GM11168 (cell line): Measurements from ENCODE around the gene RMI2.
"Not testable (repeated sequence)": the region's sequence is repeated elsewhere in the genome, so short reads cannot be mapped to it uniquely, and the experiment has no call there.

Experiments
- in situ Hi-C: fragments of 300-500 bp; cut with MboI; formaldehyde crosslinking; loops from one replicate; pipeline ENCODE4 v1.12.0; 2022; ENCODE audit warnings: low sequenced_read_pairs; ENCODE audit not compliant: unreplicated experiment

The RMI2 gene

DNA sequence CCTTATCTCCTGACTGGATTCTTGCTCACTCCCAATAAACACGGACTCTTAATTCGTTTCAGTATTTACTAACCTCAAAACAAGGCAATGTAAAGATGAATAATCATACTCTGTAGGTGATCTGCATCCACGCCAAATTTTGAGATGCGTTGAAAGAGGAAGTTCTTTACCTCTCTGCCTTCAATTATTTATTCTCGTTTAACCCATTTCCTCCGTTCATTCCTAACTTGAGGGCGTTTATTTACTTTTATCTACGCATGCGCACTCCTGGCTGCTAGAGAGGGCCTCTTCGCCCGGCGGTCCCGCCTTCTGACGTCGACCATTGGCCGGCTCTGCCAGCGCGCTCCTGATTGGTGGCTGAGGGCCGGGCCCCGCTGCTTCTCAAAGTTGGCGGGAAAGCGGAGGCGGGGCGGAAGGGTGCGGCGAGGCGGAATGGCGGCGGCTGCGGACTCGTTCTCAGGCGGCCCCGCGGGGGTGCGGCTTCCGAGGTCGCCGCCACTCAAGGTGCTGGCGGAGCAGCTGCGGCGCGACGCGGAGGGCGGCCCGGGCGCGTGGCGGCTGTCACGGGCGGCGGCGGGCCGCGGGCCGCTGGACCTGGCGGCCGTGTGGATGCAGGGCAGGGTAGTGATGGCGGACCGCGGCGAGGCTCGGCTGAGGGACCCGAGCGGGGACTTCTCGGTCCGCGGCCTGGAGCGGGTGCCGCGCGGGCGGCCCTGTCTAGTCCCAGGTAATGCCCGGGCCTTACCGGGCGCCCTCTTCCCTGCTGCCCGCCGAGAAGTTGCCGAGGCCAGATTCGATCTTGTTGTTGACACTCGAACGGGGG is at the start of gene RMI2:
Gene RMI2, plus strand, starts transcription at position 420 of the 823 bp plus-strand sequence. Its CDS starts 13 bp downstream, at position 433.
- in situ Hi-C loops, result no loop called here

DNA sequence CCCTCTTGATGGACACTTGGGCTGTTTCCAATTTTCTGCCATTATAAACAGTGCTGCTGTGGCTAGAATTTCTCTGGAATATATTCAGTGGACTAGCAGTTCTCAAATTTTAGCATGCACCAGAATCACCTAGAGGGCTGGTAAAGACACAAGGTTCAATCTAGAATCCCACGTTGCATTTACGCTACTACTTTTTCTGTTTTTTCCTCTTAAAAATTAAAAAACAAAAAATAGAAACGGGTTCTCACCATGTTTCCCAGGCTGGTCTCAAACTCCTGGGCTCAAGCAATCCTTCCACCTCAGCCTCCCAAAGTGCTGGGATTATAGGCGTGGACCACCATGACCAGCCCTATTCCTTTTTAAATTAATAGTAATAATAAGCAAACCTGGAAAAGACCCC is 49.6 kb upstream of the RMI2 start:
- in situ Hi-C loops, result no loop called here

DNA sequence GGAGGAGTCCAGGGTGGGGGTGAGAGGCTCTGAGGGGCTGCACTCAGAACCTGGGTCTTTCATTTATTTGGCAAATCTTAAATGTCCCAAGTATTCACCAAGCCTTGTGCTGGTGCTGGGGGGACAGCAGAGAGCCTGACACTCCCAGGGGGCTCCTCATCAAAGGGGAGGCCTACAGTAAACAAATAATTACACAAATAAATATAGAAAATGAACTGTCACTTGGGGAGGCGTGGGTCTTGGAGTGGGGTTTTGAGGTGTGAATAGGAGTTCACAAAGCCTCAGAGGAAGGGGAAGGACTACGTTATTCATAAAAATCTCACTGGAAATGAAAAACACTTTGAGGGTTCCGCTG is 48.9 kb upstream of the RMI2 start:
- in situ Hi-C loops, result no loop called here

DNA sequence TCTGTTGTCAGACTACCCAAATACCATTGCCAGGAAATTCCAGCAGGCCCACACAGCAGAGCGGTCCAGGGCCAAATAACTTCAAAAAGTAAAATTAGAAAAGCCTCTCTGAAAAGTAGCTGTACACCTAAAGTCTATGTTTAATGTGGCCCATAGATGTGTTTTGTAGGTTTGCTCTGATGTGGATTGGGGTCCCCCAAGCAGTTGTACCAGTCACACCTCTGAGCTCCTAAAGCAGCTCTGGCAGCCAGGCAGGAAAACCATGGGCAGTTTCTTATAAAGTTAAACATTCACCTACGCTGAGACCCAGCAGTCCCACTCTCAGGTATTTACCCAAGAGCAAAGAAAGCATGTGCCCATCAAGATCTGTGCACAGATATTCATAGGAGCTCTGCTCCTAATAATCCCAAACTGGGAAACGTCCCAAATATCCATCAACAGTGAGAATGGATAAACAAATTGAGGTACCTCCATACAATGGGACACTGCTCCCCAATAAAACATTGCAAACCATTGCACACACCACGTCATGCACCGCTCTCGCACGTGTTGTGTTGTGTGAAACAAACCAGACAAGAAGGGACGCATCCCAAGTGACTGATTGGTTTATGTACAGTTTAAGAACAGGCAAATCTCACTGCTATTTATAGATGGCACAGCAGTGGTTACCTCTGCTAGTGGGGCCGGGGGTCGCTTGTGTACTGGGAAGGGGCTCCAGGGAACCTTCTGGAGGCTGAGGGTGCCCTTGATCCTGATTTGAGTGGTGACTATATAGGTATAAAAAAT is 48.4 kb upstream of the RMI2 start:
- in situ Hi-C loops, result no loop called here

DNA sequence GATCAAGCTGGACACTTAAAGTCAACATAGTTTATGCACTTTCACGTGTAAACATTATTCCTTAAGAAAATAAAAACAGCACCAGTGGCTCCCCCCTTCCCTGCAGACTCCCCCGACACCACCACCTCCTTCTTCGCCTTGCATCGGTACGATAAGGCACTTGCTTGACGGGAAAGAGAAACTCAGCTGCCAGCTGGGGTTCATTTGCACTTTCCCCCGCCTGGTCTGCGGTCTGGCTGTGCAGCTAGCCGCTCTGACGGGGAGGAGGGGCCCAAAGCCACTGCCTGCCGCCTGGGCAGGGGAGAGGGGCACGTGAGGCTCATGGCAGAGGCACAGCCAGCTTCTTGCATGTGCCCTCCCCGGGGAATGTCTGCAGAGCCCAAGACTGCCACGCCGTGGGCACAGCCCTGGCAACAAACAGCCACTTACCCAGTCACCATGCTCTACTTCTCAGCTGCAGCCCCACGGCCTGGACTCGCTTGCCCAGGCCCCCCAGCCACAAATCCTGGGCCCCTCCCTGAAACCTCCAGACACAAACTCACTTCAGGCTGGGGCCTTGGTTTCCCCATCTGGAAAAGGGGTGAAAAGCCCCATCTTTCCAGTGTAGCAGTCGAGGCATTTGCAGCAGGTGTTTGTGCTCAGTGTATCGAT is 47.6 kb upstream of the RMI2 start:
- in situ Hi-C loops, result no loop called here

DNA sequence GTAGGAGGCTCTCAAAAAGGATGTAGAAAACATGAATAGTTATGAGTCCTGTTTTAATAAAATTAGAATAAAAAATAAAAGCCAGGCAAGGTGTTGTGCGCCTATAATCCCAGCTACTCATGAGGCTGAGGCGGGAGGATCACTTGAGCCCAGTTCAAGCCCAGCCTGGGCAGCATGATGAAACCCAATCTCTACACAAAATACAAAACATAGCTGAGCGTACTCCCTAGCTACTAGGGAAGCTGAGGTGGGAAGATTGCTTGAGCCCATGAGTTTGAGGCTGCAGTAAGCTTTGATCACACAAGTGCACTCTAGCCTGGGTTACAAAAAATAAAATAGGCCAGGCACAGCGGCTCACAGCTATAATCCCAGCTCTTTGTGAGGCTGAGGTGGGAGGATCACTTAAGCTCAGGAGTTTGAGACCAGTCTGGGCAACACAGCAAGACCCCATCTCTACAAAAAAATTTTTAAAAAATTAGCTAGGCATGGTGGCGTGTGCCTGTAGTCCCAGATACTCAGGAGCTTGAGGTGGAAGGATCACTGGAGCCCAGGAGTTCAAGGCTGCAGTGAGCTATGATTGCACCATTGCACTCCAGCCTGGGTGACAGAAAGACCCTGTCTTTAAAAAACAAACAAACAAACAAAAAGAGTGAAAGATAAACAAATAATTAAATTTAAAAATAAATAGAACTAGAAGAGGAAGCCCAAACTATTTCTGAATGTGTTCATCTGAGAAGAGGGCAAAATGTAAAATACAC is 46.9 kb upstream of the RMI2 start:
- in situ Hi-C loops, result no loop called here

DNA sequence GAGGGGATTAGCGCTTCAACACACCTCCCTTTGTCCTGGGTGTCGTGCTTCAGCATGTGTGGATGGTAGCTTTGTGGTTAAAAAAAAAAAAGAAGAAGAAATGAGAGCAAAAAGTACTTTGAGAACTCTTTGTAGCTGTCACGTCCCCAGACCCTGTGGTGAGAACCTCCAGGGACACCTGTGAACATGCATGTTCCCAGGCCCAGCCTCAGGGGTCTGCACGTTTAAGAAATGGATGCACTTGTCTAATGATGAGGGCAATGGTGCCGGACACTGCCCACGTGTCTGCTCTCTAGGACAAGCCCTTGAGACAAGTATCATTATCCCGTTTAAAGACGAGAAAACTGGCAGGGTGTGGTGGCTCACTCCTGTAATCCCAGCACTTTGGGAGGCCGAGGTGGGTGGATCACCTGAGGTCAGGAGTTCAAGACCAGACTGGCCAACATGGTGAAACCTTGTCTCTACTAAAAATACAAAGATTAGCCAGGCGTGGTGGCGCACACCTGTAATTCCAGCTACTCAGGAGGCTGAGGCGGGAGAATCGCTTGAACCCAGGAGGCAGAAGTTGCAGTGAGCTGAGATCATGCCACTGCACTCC is 46.2 kb upstream of the RMI2 start:
- in situ Hi-C loops, result not testable (repeated sequence)

DNA sequence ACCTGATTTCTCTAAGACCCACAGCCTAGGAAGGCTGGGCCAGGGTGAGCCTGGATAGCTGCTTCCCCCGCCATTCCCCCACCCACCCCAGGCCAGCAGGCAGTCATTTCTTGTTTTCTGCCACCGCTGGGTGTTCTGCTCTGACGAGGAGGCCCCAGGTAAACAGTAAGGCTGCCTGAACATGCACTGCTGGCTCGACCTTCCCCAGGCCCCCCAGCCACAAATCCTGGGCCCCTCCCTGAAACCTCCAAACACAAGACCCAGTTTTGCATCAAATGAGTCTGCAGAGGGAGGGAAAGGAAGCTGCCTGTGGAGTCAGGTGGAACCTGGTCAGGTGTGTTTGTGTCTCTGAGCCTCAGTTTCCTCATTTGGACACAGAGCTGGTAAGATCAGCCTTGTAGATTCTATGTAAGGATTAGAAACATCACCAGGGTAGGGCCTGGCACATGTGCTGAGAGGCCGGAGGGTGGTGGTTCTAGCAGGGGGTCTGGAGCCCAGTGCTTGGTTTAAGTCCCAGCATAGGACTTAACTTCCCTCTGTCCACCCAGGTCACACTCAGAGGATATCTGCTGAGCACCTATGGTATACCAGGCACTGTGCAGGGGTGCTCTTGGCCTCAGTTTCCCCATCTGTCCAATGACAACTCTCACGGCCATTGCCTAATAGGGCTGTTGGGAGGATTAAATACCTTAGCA is 45.2 kb upstream of the RMI2 start:
- in situ Hi-C loops, result no loop called here

DNA sequence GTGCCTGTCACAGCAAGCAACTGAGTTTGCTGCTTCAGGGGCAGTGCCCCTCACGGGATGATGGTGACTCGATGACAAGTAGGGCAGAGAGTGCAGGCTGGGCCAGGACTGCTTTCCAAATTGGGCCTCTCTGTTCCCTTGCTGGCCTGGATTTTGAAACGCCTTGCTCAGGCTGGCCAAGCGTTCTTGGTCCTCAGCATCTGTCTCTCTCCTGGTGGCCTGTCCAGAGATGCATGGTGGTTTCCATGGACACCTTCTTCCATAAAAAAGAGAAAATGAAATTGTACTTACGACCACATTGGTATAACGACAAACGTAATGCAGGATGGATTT is 44.7 kb upstream of the RMI2 start:
- in situ Hi-C loops, result no loop called here

DNA sequence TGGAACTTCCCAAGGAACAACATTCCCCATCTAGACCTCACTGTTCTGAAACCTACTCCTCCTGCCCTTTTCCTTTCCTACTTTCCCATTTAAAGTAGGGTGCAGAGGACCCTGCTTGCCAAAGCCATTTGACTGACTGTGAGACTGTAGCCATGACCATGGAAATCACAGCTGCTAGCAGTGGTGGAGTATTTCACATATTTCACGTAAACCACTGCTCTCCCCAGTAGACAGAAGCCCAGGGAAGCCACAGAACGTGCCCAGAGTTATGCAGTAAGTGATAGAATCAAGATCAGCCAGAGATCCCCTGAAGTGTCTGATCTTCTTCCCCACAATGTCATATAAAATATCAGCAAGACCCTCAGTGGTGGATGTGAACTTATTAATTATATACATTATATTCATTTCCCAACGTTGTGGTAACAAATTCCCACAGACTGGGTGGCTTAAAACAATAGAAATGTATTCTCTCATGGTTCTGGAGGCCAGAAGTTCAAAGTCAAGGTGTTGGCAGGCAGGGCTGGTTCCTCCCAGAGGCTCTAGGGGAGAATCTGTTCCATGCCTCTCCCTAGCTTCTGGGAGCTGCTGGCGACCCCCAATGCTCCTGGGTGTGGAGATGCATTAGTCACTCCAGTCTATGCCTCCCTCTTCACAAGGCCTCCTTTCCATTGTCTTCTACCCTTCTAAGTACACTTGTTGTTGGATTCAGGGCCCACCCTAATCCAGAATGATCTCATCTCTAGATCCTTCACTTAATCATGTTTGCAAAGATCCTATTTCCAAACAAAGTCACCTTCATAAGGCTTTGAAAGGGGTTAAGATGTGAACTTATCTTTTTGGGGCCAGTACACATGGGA is 43.4 kb upstream of the RMI2 start:
- in situ Hi-C loops, result no loop called here

DNA sequence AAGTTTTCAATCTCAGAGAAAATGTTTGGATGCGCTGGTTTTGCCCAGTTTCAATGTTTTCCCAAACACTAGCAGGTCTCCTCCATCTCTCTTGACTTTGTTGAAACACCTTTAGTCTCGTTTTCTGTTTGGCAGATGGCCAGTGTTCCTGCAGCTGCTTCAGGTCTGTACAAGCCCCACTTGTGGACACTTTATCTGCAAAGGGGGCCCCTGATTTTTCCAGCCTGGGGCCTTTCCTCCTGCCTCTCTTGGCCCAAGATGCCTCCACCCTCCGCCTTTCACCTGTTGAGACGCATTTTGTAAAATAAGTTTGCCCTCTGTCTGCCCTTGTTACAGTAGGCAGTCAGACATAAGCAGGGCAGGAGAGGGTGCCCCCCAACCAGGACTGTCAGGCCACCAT is 42.3 kb upstream of the RMI2 start:
- in situ Hi-C loops, result no loop called here

DNA sequence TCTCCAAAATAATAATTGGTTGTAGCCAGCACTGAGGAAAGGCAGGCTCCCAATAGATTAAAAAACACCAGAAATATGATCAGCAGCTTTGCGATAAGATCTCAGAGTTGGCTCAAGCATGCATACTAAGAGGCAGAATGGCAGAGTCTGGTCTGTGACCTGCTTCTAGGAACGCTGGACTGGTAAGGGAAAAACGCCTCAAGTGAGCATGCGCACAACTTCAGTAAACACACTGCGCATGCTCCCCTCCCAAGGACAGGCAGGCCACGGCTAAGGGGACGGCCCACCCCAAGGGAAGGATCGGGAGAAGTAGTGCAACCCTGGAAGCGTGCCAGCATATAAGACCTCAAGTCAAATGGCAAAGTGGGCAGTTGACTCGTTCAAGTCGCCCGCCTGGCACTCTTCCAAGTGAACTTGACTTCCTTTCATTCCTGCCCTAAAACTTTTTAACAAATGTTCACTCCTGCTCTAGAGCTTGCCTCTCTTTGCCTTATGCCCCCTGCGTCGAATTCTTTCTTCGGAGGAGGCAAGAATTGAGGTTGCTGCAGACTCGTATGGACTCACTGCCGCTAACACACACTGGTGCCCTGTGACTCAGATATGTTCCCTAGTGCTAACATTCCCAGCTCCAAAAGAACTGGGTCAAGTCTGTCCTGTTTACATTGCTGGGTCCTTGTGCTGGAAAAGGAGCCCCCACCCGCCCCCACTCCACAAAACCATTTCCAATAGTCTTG is 41.7 kb upstream of the RMI2 start:
- in situ Hi-C loops, result no loop called here

DNA sequence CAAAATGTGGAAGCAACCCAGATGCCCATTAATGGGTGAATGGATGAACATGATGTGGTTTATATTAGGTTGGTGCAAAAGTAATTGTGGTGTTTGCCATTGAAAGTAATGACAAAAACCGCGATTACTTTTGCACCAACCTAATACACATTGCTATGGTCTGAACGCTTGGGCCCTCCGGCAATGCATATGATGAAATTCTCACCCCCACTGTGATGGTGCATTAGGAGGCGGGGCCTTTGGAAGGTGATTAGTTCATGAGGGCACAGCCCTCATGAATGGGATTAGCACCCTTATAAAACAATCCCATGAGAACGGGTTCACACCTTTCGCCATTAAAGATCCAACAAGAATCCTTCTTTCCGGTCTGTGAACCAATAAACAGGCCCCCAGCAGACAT is 38.9 kb upstream of the RMI2 start:
- in situ Hi-C loops, result no loop called here

DNA sequence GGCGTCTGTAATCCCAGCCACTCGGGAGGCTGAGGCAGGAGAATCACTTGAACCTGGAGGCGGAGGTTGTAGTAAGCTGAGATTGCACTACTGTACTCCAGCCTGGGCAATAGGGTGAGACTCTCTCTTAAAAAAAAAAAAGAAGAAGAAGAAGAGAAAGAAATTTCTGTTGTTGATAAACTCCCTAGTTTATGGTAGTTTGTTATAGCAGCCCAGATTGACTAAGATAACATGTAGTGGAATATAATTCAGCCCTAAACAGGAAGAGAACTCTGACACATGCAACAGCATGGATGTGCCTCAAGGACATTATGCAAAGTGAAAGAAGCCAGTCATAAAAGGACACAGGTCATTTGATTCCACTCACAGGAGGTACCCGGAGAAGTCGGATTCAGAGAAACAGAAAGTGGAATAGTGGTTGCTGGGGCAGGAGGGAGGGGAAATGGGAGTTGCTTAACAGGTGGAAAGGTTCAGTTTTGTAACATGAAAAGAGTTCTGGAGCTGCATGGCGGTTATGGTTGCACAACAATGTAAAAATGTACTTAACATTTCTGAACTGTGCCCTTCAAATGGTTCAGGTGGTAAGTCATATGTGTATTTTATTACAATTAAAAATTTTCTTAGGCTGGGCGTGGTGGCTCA is 38.1 kb upstream of the RMI2 start:
- in situ Hi-C loops, result no loop called here

DNA sequence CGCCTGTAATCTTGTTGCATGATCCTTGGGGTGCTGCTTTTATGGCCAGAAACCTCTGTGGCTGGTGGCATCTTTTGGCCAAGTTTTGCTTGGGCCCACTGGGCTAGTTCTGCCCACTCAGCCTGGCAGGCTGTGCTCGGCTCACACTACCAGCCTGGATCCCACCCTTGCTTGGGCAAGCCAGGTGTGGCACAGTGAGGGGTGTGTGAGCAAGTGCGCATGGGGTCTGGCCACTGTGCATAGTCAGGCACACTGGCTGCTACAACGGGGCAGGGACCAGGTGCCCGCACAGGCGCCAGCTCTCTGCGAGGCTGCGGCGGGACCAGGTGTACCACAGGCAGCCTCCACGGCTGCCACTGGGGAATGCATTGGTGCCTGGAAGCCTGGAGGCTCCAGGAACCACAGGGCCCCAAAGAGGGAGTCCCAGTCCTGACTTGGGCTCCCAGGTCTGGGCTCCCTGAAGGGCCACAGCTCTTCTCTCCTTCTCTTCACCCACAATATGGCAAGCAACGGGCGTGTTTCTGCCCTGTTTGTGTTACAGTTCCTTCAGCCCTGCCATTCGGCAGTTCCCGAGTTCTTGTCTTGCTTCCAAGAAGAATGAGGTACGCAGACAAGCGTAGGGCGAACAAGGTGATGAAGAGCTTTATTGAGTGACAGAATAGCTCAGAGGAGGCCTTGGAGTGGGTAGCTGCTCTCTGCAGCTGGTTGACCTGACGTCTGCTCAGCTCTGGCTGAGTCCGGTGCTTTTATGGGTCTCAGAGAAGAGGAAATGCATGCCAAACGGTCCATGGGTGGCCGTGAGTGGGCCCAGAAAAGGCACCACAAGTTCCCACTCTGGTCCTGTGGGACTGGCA is 37.4 kb upstream of the RMI2 start:
- in situ Hi-C loops, result no loop called here

DNA sequence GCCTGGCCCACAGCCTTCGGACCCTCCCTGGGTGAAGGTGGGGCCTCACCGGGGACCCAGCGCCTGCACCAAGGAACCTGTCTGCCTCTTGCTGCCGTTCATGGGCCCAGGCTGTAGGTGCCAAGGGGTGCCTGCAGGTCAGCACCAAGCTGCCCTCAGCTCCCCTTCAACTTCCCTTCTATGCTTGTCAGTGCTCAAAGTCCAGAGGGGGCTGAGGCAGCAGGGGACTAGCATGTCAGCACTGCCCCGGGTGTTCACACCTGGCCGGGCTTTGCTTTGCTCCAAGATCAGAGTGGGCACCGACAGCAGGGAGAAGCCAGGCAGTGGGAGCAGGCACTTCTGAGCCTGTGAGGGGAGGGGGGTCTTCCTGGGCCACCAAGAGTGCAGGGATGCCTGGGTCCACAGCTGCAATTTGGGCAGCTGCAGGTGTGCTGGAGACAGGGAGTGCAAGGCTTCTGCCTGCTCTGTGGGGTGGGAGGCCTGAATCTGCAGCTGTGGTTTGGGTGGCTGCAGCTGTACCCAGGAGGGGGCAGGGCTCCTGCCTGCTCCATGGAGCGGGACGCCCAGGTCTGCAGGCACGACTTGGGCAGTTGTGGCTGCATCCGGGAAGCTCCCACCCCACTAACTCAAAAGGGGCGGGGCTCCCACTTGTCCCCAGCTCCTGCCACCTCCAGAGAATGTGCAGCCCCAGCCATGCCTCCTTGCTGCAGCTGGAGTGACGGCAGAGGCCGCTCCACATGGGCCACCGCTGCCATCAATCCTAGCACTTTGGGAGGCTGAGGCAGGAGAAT is 36.6 kb upstream of the RMI2 start:
- in situ Hi-C loops, result no loop called here
